HG03280 (cell line): ENCODE results near the gene ZFPM1.

Experiments used
- ATAC-seq: cut with Tn5 transposase; IDR thresholded peaks from one replicate; pipeline ENCODE4 v1.9.1; 2021; ENCODE audit warnings: mild to moderate bottlenecking, moderate library complexity; ENCODE audit not compliant: unreplicated experiment

Gene ZFPM1

GRCh38 chr16:88433632-88434352 is 19.3 kb upstream of the ZFPM1 start:
- ATAC-seq, result no peak

- ATAC-seq, result no peak
These were observed 18.8 kb upstream of the ZFPM1 start for GRCh38 chr16:88434353-88434690.

- no peak for ATAC-seq
These were observed 18.3 kb upstream of the ZFPM1 start for GRCh38 chr16:88434746-88435145.

- ATAC-seq, result no peak
These were observed 17.4 kb upstream of the ZFPM1 start for GRCh38 chr16:88435437-88436355.

GRCh38 chr16:88436796-88437195 is 16.3 kb upstream of the ZFPM1 start:
- ATAC-seq, result no peak

- no peak for ATAC-seq
These were observed 15.6 kb upstream of the ZFPM1 start for GRCh38 chr16:88437367-88437964.

GRCh38 chr16:88438084-88438870 is 14.8 kb upstream of the ZFPM1 start:
- no peak for ATAC-seq

- no peak for ATAC-seq
These were observed 14.1 kb upstream of the ZFPM1 start for GRCh38 chr16:88439016-88439415.

- no peak for ATAC-seq
These were observed 13.4 kb upstream of the ZFPM1 start for GRCh38 chr16:88439706-88440105.

GRCh38 chr16:88440111-88440510 is 13.0 kb upstream of the ZFPM1 start:
- ATAC-seq, result no peak

- no peak for ATAC-seq
These were observed 12.2 kb upstream of the ZFPM1 start for GRCh38 chr16:88440686-88441405.

- no peak for ATAC-seq
These were observed 11.6 kb upstream of the ZFPM1 start for GRCh38 chr16:88441460-88441859.

- ATAC-seq, result no peak
These were observed 10.7 kb upstream of the ZFPM1 start for GRCh38 chr16:88442383-88442726.

GRCh38 chr16:88442727-88443576 is 10.1 kb upstream of the ZFPM1 start:
- no peak for ATAC-seq

- no peak for ATAC-seq
These were observed 8.1 kb upstream of the ZFPM1 start for GRCh38 chr16:88444826-88445582.

- ATAC-seq, result no peak
These were observed 7.5 kb upstream of the ZFPM1 start for GRCh38 chr16:88445583-88445960.

GRCh38 chr16:88446061-88446460 is 7.0 kb upstream of the ZFPM1 start:
- ATAC-seq, result no peak

GRCh38 chr16:88446736-88447135 is 6.3 kb upstream of the ZFPM1 start:
- ATAC-seq, result no peak

GRCh38 chr16:88447881-88448280 is 5.2 kb upstream of the ZFPM1 start:
- ATAC-seq, result no peak
